ENCODE measurements around the gene FITM1.

- TF ChIP-seq CTCF (conservative IDR thresholded peaks at IDR 0.05; ENCODE audit: low read depth, low read length) (no peak), EZH2 (IDR thresholded peaks at IDR 0.05; ENCODE audit: low read length, unreplicated experiment) (no peak)
Measured at GRCh38 chr14:24179294-24179960, 49.0 kb downstream of the FITM1 start.

All from PC-3 (cell line).